GM18909 (cell line): Measurements from ENCODE around the gene FN3K.

Experiments
- ATAC-seq: cut with Tn5 transposase; IDR thresholded peaks from one replicate; pipeline ENCODE4 v1.9.1; 2021; ENCODE audit warnings: mild to moderate bottlenecking; ENCODE audit not compliant: unreplicated experiment, poor library complexity

The FN3K gene

GRCh38 chr17:82734987-82735866, at the start of gene FN3K:
Gene FN3K (plus strand): TSS chr17:82735615. CDS start chr17:82735637, 22 bp downstream.
- no peak for ATAC-seq

DNA sequence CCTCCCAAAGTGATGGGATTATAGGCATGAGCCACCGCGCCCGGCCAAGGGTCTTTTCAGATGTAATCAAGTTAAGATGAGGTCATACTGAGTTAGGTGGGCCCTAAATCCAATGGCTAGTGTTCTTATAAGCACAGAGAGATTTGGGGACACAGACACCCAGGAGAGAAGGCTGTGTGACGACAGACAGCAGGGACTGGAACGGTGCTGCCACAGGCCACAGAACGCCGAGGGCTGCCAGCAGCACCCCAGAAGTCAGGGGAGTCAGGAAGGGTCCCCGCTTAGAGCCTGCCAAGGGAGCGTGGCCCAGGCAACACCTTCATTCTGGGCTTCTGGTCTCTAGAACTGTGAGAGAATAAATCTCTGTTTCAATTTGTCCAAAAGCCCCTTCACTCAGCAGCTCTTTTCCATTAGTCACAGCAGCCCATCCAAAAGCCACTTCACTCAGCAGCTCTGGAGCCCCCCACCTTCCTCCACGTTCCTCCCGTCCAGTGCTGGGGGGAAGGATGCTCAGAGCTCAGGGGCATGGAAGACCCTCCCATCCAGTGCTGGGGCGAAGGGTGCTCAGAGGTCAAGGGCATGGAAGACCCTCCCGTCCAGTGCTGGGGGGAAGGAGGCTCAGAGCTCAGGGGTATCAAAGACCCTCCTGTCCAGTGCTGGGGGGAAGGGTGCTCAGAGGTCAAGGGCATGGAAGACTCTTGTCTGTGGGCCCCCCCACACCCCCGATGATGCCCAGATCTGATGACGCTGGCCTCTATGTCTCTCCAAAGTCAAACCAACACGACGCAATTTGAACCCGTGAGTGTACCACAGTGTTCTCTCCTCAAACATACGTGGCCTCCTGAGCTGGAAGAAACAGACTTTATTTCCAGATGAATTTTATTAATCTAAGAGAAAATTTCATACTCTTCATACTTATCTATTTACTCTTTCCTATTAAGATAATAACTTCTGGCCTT, 48.8 kb upstream of the FN3K start:
- ATAC-seq = no peak

DNA sequence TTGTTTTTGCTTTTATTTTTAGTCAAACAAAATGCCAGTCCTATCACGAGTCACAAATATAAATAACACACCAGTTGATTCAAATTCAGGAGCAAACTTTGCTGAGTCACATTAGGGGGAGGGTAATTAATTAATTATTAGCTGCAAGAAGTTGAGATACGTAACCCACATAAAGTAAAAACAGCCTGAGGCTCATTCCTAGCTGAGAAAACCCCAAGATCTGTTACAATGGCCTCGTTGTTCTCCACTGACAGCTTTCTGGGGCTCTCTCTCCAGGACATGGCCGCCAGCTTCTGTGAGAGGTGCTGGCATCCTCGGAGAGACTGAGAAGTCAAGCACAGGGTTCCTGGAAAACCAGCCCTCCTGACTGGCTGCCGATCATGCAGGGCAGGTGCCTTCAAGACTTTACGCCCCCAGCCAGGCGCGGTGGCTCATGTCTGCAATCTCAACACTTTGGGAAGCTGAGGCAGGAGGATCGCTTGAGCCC, 48.0 kb upstream of the FN3K start:
- ATAC-seq = no peak

DNA sequence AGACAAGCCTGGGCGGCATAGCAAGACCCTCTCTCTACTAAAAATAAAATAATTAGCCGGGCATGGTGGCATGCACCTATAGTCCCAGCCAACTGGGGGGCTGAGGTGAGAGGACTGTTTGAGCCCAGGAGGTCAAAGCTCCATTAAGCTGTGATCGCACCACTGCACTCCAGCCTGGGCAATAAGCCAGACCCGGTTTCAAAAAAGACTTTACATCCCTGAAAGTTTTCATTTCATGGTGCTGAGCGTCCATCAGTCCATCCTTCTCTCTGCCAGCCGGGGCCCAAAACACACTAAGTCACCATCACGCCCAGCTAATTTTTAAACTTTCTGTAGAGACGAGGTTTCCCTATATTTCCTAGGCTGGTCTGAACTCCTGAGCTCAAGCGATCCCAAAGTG, 47.5 kb upstream of the FN3K start:
- ATAC-seq = no peak

DNA sequence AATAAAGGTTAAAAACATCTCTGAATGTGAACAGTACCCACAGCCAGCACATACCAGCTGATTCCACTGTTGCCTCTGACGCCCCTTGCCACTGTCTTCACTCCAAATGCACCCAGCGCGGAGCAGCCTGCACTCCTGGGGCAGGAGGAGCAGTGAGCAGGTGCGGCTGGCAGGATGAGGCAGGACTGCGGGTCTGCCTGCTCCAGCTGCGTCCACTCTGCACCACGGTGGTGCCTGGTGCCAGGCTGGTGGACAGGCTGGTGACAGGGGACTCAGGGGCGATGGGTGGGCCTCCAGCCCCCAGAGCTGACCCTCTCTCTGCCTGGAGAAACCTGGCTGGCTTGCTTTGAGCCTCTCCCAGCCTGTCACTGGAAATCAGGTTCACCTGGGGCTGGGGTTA, 46.3 kb upstream of the FN3K start:
- no peak for ATAC-seq

GRCh38 chr17:82690786-82691489, 44.5 kb upstream of the FN3K start:
- ATAC-seq = no peak

DNA sequence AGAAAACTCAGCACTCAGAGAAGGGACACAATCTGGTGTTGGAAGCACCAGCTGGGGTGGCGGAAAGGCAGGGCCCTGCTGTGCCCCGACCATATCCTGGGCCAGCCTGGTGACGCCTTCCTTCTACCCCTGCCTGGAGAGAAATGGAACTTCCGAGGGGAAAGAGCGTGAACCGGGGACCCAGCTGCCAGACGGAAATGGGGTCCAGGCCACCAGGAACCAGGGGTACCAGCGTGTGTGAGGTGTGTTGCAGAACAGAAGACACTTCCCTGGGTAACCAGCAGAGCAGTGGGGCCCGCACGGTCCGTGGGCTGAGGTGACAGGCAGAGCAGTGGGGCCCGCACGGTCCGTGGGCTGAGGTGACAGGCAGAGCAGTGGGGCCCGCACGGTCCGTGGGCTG, 43.7 kb upstream of the FN3K start:
- ATAC-seq = no peak

DNA sequence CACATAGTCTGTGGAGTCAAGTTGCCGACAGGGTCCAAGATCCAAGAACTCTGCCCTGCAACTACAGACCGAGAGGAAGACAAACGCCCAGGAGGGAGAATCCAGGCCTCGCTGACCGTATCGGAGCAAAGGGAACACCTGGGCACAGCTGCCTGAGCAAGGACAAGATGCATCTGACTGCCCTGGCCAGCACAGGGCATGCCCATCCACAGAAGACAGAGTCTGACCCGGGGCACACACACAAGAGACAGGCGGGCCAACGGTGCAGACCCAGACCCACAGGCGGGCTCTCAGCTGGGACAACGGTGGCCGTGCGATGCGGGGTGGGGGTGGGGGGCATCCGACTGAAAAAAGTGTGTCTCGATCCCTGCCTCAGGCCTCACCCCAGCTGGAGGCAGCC, 43.1 kb upstream of the FN3K start:
- no peak for ATAC-seq

- ATAC-seq = no peak
Observed at GRCh38 chr17:82693168-82693867, 42.1 kb upstream of the FN3K start.

DNA sequence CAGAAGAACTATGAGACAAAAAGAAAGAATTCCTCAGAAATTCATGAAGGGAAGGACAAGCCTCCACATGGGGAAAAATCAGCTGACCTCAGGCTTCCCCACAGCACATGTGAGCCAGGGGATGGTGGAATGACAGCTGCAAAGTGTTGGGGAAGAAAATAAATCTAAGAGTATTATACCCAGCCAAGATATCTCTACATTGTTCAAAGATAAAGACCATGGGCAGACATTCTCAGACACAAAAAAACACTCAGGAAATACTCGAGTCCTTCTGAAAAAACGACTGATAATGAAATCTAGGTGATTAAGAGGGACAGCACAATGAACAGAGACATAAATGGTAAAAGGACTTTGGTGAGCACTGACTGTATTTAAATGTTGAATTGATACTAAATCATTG, 40.8 kb upstream of the FN3K start:
- no peak for ATAC-seq

GRCh38 chr17:82696259-82696658, 39.2 kb upstream of the FN3K start:
- no peak for ATAC-seq

DNA sequence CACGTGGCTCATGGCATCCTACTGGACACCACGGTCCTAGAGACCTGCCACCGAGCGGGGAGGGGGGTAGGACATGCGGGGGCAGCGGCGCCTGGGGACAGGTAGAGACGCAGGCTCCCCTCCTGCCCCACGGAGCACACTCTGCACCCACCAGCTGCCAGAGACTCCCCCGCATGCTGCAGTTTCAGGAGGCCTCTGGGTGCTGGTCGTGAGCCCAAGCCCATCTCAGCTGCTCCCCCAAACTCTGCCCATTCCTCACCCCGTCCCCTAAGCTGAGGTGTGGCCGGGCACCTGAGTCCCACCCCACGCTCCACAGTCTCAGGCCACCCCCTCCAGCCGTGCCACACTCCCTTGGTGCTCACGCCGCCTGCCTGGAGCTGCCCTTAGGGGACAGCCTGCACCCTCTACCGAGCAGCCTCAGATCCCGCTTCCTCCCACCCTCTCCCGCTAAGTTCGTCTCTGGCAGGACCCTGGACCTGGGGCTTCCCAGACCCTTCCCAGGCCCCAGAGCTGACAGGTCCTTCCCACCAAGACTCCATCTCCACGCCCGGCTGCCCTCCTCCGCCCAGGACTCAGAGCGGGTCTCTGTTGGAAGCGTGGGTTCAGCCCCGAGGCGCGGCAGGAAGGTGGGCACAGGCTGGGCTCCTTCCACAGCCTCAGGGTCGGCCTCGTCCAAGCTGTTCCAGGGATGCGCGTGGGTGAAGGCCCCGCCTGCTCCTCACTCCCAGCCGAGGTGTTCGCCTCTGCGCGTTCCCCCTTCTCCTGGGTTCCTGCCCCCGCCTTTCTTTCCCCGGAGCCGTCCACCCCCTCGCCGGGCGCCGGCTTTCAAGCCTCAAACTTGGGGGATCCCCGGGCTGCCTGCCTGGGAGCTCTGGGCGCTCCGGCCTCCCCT, 38.3 kb upstream of the FN3K start:
- no peak for ATAC-seq

DNA sequence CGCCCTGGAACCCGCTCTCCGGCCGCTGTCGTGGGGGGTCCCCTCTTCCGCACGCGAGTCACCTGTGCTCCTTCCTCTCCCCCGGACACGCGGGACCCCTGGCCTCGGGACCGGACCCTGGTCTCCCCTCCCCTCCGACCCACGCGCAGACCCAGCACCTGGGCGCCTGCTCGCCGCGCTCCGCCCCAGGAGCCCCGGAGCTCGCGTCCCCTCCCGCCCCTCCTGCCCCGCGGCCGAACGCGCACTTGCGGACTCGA, 37.7 kb upstream of the FN3K start:
- ATAC-seq = no peak

DNA sequence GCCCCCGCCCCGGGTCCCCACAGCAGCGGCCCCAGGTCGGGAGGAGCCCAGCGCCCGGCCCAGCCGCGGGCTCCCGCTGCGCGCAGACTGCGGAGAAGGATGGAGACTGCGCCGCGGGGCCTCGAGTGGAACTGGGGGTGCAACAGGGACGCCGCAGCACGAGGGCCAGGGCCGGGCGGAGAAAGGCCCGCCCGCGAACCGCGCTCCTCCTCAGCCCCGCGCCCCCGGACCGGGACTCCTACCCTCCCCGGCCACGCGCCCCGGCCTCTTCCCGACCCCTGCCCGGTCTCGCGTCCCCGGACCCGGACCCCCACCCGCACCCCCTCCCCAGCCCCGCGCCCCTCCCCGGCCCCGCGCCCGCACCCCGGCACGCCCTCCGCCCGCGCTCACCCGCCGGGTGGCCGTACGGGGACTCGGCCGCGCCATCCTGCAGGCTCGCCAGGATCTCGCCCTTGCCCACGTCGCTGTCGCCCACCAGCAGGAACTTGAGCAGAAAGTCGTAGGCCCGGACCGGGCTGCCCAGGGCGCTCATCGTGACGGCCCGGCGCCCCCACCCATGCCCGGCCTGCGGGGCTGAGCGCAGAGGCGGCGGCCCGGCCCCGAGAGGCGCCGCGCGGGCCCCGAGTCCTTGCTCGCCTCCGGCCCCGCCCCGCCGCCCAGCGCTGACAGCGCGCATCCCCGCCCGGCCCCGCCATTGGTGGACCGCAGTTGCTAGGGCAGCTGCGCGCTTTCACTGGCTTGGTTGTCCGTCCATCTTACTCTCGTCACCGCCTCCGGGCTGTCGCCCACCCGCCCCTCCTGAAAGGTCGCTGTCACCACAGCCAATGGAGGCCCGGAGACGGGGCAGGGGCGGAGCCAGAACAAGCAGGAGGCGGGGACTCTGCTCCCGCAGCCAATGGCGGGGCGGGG, 37.1 kb upstream of the FN3K start, which contains the start of gene RAB40B:
Gene RAB40B, minus strand, starts transcription at position 634 of the 909 bp plus-strand sequence. Its CDS starts 102 bp downstream, at position 532.
- ATAC-seq = peak; percentile 96

DNA sequence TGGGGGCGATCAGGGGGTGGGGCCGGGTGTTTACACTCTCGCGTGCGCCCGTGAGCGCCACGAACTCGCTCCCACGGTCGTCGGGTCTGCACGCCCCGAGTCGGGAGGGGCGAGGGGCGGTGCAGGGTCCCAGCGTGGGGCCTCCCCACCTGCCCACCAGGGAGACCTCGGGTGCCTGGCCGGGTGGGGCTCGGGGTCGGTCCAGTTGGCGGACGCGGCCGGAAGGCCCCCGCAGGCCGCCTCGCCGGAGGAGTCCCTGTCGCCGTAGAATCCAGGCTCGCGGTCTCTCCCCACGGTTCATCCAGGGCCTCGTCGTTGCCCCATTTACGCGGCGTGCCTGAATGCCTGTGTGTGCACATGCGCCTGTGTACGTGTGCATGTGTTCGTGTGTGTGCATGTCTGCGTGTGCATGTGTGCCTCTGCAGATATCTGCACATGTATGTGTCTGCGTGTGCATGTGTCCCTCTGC, 36.4 kb upstream of the FN3K start:
- no peak for ATAC-seq

GRCh38 chr17:82699551-82699950, 35.9 kb upstream of the FN3K start:
- ATAC-seq = no peak

GRCh38 chr17:82702231-82702927, 33.0 kb upstream of the FN3K start:
- no peak for ATAC-seq
